HG03025 (cell line): ENCODE data around the gene SPDYE2B.
A peak's percentile ranks its signal among the peaks of the same experiment; 100 is the strongest.
"Not testable (repeated sequence)": the region's sequence is repeated elsewhere in the genome, so short reads cannot be mapped to it uniquely, and the experiment has no call there.

Experiments
- ATAC-seq: cut with Tn5 transposase; IDR thresholded peaks from one replicate; pipeline ENCODE4 v1.9.1; 2021; ENCODE audit warnings: mild to moderate bottlenecking, moderate library complexity; ENCODE audit not compliant: unreplicated experiment, low FRiP score

Gene SPDYE2B

DNA sequence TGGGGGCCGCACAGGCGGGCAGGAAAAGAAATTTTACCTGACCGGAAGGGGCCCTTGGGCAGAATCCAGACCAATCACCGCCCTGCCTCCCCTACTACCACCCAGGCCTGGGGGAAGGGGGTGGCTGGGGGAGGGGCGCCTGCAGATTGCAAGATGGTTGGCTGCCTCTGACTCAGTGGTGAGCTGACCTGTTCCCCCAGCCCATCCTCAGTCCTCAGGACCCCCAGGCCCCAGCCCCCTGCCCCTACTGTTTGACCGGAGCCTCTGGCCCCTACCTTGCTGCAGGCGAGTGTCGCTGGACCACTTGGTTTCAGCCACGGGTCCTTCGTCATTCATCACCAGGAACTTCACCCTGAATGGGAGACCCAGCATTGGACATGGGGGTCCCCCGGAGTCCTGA, 11.3 kb upstream of the SPDYE2B start:
- peak; percentile 13 for ATAC-seq

DNA sequence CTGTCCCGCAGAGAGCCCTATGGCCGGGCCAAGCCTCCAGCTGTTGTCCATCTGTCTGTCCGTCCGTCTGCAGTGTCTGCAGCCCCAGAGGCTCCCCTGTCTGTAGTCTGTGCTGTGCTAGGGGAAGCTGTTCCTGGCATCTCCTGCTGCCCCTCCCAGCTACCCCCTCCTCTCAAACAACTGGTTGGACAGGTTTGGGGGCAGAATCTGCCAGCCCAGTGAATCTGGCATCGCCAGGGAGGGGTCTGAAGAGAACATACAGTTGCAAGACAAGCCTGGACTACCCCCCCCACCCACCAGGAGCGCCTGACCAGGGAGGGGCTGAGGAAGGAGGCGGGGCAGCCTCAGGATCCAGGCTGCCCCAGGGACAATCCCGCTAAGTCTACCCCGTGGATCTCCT, 7.4 kb upstream of the SPDYE2B start, which contains the start of gene UPK3BL1:
Gene UPK3BL1, minus strand, starts transcription at position 101 of the 400 bp plus-strand sequence. Its CDS starts 50 bp downstream, at position 51.
- ATAC-seq = not testable (repeated sequence)

DNA sequence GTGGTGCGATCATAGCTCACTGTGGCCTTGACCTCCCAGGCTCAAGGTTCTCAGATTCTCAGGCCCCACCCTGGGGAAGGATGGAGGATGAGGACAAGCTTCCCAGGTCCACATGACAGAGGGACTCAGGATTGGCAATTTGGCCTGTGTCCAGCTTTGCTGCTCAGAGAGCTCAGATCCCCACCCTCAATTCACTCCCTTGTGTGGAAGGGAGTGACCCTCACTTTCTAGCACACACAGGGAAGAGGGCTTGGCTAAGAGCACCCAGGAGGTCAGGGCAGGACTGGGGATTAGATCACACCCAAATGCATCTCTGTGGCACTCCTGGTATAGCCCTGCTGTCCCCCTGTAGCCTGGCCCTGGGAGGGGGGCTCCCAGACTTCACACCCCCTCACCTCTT, 6.7 kb upstream of the SPDYE2B start:
- ATAC-seq = not testable (repeated sequence)

DNA sequence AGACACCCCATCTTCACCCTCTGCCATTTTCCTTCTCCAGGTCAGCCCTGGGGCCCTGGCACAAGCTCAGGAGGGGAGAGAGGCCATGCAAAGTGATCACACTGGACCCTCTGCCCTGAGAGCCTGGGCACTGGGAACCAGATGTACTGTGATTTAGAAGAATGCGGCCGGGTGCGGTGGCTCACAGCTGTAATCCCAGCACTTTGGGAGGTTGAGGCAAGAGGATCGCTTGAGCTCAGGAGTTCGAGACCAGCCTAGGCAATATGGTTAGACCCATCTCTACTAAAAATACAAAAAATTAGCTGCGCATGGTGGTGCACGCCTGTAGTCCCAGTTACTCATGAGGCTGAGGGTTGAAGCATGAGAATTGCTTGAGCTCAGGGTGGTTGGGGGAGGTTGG, 2.3 kb upstream of the SPDYE2B start:
- ATAC-seq = not testable (repeated sequence)

DNA sequence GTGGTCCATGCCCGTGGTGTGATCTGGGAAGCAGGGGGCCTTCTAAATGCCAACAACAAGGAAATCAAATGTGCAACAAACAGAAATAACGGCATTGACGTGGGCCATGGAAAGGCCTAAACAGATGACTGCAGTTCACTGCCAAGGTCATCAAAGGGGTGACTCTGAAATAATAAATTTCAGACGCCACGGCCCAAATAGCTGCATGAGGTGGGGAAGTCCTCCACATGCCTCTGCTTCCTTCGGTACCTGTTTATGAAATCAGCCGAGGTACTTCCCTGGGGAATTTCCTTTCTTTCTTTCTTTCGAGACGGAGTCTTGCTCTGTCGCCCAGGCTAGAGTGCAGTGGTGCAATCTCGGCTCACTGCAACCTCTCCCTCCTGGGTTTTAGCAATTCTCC, 14.6 kb downstream of the SPDYE2B start:
- ATAC-seq = not testable (repeated sequence)

DNA sequence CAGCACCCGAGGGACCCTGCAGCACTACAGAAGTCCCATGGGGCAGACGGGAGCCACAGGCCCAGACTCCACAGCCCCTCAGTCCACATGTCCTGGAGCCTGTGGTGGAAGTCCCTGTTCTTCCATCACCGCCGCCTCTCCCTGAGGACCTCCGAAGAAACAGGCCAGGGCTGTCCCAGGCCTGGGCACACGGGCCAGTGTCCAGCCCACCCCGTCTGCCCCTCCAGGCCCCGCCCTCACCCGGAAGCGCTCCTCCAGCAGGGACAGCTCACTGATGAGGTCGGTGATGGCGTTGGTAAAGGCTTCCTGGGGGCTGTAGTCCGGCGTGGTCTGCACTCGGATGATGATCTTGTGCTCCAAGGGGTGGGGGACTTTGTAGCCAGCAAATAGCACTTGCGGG, 16.7 kb downstream of the SPDYE2B start:
- ATAC-seq = not testable (repeated sequence)

DNA sequence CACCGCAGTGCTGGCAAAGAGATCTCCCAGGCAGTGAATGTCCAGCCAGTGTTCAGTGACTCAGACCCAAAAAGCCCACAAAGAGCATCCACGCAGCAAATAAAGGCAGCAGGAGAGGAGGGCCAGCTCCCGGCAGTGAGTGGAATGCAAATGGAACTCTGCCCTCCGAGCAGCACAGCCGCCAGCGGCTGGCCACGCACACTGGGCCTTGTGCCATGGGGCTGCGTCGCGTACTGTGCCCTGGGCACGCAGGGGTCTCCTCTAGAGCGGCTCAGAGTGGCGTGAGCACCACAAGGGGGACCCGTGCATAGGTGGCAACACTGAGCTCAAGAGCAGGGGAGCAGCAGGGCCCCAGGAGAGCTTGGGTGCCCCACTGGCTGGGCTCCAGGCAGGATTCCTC, 17.4 kb downstream of the SPDYE2B start:
- ATAC-seq = not testable (repeated sequence)

DNA sequence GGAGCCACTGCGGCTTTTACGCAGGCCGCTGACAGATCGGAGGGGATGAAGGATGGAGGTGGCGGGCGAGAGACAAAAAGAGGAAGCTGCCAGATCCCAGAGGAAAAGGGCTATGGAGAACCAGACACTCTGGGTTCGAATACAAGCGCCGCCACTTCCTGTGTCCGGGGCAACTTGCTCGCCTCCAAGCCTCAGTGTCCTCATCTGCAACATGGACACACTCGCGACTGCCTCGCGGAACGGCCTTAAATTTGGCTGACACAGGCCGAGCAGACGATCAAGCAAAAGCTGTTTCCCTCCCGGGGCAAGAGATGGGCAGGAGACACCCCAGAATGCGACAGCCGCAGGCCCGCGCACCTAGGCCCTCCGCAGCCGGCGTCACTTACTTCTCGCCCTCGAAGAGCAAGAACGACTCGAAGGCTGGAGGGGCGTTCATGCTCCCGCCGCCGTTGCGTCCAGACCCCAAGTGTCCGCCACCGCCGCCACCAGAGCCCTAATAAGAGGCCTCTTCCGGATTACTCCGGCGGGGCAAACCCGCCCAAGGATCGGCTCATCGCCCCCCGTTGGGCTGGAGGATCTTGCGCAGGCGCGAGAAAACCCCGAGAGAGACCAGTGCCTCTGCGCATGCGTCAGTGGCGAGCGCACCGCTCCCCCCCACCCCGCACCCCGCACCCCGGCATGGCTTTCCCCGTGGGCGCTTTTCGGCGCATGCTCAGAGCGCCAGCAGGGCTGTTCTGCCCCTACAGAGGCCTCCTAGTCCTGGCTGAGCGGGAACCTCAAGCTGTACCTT, 21.2 kb downstream of the SPDYE2B start, which contains the start of gene POLR2J2:
Gene POLR2J2, minus strand, starts transcription at position 498 of the 790 bp plus-strand sequence. Its CDS starts 62 bp downstream, at position 436.
- ATAC-seq = peak; percentile 52

DNA sequence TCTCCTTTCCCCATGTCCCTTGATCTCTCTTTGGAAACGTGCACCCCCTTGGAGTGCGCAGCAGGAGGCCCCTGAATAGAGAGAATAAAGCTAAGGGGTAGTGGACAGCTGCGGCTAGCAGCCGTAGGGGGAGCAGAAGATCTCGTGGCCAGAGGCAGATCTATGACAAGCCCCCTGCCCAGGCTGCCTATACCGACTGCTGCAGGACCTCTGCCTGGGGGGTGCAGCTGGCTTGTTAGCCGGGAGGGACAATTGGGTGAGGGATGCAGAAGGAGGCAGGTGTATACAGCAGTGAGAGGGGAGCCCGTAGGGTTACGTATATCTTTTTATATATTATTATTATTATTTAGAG, 21.8 kb downstream of the SPDYE2B start:
- ATAC-seq = not testable (repeated sequence)

DNA sequence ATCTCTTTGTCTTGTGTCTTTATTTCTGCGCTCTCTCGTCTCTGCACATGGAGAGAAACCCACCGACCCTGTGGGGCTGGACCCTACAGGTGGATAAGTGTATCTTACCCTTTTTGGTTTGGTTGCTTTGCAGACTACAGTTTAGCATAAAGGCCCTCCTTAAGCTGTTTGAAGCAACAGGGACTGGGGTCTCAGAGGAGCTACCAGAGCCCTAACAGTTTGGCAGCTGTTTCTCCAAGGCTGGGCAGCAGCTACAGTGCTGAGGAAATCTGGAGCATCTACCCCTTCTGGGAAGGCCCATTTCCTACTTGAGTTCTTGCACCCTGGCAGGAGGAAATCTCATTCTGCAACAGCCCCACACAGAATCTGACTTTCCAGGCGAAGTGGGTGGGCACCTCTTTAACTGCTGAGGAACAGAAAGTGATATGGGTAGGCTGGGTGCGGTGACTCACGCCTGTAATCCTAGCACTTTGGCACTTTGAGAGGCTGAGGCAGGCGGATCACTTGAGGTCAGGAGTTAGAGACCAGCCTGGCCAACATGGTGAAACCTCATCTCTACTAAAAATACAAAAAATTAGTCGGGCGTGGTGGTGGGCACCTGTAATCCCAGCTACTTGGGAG, 23.4 kb downstream of the SPDYE2B start:
- ATAC-seq = not testable (repeated sequence)

DNA sequence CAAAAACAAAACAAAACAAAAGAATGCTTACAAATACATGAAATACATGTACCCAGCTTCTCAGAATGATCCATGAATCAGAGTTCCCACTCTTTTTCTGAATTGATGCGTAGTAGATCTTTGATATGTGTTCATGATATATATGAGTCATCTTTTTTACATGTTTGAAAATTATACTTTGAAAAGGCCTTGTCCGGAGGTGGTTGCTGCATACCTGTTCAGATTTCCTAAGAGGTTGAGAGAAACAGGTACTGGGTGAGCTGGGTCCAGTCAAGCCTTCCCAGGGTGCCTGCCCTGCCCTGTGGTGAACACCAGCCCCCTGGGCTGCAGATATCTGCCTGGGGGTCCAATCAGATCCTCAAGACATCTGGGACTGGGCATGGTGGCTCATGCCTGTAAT, 25.4 kb downstream of the SPDYE2B start:
- not testable (repeated sequence) for ATAC-seq

DNA sequence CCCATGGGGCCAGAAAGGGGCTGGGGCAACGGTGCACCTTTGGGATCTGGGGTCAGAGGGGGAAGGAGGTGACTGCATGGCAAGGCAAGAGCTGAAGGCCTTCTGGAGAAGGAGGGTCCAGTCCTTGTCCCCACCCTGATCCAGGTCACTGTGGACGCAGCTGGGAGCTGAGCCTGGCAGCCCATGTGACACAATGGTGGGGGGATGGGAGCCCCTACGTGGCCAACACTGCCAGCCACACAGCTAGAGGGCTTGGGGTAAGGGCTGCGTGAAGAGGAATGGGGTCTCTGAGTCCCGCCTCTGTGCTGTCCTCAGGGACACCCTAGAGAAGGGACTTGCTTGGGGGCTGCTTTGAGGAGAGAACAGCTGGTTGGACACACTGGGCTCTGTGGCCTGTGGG, 30.7 kb downstream of the SPDYE2B start:
- not testable (repeated sequence) for ATAC-seq

DNA sequence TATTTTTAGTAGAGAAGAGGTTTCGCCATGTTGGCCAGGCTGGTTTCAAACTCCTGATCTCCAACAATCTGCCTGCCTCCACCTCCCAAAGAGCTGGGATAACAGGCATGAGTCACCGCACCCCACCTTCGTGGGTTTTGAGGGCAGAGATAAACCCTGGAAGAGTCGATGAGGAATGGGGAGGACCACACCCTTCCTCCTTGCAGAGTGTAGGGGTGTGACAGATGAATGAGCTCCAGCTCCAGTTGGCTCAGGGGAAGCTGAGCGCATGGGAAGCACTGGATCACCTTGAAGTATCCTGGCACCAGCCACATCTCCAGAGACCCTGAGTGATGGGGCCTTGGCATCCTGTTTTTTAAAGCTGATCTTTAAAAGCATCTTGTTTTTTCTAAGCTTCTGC, 32.4 kb downstream of the SPDYE2B start:
- ATAC-seq = not testable (repeated sequence)

DNA sequence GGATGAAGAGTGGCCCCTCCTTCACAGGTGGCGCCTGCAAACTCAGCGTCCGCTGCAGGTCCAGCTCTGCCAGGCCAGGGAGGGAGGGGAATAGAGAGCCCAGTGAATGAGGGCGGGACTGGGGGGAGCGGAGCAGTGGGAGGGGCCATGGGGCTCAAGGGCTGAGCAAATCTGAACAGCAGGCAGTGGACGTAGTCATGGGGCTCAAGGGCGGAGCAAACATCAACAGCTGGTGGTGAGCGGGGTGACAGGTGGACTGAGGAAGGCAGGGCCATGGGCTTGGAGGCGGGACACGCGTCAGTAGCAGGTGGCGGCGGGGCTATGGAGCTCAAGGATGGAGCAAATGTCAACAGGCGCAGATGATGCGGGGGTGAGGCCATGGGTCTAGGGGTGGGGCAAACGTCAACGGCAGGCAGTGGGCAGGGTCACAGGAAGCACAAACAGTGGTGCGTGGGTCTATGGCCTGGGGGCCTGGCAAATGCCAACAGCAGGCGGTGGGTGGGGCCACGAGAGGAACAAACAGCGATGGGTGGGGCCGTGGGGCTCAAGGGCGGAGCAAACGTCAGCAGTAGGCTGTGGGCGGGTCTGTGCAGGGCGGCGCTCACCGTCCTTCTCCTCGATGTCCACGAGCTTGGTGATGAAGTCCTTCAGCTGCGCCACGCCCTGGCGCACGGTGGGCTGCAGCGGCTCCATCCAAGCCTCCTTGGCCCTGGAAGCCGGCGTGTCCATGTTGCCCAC, 38.3 kb downstream of the SPDYE2B start:
- peak; percentile 68 for ATAC-seq

DNA sequence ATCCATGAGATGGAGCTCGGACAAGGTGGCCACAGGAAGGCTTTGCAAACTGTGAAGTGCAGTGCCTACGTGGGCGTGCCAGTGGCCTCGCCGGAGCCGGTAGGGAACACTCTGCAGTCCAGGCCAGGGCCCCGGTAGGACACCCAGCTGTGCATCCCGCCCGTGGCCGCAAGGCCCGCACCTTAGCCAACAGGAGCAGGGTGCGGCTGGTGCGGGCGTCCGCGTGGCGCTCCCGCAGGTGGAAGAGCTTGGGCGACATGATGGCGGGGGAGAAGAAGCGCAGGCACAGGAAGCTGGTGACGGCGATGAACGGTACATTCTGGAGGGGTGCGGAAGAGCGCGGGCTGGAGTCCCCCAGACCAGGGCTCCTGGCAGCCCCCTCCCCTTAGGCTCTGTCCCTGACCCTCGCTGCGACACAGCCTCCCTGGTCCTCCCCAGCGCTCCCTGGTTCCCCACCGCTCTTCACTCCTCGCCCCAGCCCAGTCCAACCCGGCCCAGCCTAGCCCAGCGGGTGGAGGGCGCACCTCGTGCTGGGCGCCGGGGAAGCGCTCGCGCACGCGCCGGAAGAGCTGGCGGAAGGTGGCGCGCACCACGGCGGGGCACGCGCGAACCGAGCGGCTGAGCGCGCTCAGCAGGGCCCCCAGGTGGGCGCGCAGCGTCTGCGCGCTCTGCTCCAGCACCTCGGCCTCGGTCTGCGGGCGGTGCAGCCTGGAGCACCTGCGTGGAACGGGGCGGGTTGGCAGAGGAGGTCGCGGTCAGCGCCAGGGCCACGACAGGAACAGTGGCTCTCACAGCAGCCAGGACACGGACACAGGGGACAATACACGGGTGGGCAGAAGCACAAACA, 39.5 kb downstream of the SPDYE2B start:
- peak; percentile 48 for ATAC-seq

DNA sequence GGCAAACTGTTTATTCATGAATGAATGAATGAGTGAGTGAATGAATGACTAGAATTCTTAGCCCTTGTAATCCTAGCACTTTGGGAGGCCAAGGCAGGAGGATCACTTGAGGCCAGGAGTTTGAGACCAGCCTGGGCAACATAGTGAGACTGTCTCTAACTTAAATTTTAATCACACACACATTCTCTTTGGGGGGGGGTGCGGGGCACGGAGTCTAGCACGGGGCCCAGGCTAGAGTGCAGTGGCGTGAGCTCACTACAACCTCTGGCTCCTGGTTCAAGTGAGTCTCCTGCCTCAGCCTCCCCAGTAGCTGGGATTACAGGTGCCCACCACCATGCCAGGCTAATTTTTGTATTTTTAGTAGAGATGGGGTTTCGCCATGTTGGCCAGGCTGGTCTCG, 40.5 kb downstream of the SPDYE2B start:
- not testable (repeated sequence) for ATAC-seq

DNA sequence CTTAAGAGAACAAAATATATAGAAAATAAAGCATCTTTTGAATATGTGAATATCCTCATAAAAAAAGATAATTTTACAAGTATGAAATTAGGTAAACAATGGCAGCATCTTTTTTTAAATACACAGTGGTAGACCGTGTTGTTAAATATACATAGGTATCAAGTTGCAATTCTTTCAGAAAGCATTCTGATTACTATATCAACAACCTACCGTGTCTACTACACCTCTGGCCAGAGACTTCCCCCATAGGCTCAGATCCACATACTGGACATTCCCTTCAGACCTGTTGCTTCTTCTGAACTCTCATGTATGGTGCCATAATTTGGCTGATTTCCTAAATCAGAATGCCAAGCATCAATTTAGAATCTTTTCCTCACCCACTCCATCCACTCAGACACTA, 43.9 kb downstream of the SPDYE2B start:
- not testable (repeated sequence) for ATAC-seq

DNA sequence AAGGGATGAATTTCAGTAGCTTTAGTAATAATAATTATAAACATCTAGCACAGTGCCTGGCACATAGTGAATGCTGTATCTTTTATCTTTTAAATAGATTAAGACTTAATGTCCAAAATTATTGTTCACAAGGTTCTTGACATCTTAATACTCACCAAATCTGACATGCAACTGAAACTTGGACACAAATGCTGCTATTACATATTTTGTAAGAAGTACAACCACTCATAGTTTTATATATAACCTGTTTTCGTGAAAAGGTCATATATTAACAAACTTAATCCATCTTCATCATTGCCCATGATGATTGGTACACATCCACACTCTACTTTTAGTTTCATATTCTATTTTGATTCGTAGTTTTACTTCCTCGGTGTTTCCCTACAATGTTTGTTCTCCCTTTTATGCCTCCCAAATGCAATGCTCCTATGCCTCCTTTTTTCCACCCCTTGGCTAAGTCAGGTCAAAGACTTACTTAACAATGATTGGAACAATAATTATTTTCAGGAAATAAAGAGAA, 45.0 kb downstream of the SPDYE2B start:
- not testable (repeated sequence) for ATAC-seq

DNA sequence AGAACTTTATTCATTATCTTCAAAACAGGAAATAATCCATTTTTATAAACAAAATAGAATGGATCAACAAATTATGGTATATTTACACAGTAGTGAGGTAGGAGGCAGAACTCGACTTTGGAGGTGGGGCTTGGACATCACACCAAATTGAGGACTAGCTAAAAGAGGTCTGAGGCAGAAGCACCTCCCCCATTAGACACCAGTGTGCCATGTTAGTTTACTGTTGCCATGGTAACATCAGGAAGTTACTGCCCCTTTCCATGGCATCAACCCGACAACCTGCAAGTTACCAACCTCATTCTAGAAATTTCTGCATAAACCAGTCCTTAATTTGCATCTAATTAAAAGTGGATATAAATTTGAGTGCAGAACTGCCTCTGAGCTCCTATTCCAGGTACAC, 45.9 kb downstream of the SPDYE2B start:
- not testable (repeated sequence) for ATAC-seq
